Activated T-helper 1 cell treated with anti-CD3 and anti-CD28 coated beads, Interleukin-12 subunit alpha, Interleukin-12 subunit beta, Interleukin-2, Interleukin-4 antibody, amounts not matched to agents 30 ng/mL and 10 ng/mL and 1 ng/mL, durations not matched to agents 14 hours and 24 hours and 36 hours (primary cell): ENCODE data around the gene IPO13. TPM values are rescaled to one million over a fixed set of nuclear protein-coding genes. Genes with fewer than 3 reads are reported as not detected.

Source experiments
- DNase-seq: peaks from one replicate; pipeline ENCODE4 v3.0.0; 2021; ENCODE audit warnings: low spot score
- H3K27ac Mint-ChIP-seq: one replicate; pipeline ENCODE4 v1.8.0; 2021; ENCODE audit warnings: mild to moderate bottlenecking, mixed read lengths
- H3K27me3 Mint-ChIP-seq: one replicate; pipeline ENCODE4 v1.8.0; 2022; ENCODE audit warnings: mild to moderate bottlenecking, moderate library complexity, mixed read lengths; ENCODE audit not compliant: insufficient read depth
- H3K36me3 Mint-ChIP-seq: one replicate; pipeline ENCODE4 v1.8.0; 2021; ENCODE audit warnings: low read depth, mixed read lengths
- H3K4me1 Mint-ChIP-seq: one replicate; pipeline ENCODE4 v1.8.0; 2021; ENCODE audit warnings: low read depth, mixed read lengths
- H3K4me3 Mint-ChIP-seq: one replicate; pipeline ENCODE4 v1.8.0; 2021; ENCODE audit warnings: mild to moderate bottlenecking, moderate library complexity, mixed read lengths
- H3K9me3 Mint-ChIP-seq: one replicate; pipeline ENCODE4 v1.8.0; 2021; ENCODE audit warnings: mixed read lengths
- intact Hi-C: fragments of 100-400 bp; cut with micrococcal nuclease; formaldehyde crosslinking; loops from one replicate; pipeline ENCODE4 v1.15.1; 2024
- total RNA-seq: library from RNA; stranded (reverse); gene quantifications from 2 replicates; pipeline ENCODE4 v1.2.3, GENCODE V29; 2022

IPO13 gene
- total RNA-seq, 1 donor from 2014 or later = 33.9 TPM

DNA sequence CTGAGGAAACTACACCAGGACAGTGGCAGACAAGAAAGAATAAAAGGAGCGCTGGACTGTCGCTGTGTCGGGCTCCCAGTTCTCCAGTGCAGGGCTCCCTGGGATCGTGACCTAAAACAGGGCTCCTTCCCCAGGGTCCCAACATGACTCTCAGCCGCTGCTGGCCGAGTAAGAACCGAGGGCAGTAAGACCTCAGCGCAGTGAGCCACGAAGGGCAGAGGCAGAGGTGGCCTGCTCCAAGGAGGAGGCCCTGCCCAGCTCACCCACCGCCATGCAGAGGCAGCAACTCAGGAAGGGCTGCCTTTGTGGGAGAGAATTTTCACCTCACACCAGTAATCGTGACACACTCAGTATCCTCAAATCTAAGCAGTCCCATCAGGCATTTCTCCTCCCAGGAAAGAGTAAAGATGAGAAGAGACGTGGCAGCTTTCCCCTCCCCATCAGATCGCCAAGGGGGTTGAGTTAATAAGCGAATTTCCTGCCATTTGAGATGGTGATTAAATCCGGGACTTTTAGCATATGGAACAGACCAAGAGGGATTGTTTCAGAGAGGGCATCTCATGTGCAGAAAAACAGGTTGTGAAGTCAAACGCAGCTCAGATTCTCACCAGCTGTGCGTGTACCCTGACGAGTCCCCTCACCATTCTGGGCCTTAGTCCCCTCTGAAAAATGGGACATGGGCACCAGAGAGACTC is 32.9 kb upstream of the IPO13 start:
- H3K27me3 Mint-ChIP-seq = no peaks in the 10 kb centered on the region
- no peaks in the 10 kb centered on the region for H3K36me3 Mint-ChIP-seq
- H3K4me1 Mint-ChIP-seq = no peaks in the 10 kb centered on the region
- no peaks in the 10 kb centered on the region for H3K9me3 Mint-ChIP-seq
- no peak overlapping the region for H3K4me3 Mint-ChIP-seq
- no peak for DNase-seq
- no peak overlapping the region for H3K27ac Mint-ChIP-seq
- intact Hi-C loops = no loop called here

DNA sequence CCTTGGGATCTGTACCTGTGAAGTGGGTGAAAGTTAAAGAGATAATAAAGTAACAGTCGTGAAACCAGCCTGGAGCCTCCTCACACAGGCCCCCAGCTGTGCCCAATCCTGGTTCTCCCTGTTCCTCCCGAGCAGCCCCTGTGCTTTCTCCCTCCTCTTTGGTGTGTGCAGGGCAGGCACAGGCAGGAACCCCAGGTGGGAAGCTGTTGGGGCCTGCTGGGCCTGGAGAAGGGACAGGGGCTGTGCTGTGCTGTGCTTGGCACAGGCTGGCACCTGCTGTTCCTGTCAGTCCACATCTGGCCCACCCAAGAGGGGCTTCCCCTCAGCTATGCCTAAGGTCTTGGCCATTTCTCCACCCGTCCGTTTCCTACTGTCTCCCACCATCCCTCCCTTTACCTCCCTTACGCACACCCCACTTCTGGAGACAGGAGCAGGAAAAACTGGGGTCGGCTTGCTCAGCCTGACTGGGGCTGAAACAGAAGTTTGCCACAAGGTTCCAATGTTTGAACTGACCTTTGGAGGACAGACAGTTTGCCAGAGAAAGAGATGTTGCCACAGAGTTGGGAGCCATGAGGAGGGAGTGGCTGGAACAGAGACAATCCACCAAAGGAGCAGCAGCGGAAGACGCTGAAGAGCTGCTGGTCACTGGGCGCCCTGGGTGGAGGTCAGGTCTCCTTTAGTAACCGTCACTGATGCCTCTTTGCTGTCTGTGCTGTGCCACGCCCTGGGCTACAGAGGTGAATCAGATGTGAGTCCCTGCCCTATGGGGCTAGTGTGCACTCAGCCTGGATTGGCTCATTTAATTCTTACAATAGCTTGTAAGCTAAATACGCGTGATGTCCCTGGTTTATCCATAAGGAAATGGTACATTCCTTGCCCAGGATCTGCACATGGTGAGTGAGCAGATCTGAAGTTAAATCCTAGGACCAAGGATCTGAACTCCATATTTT is 31.9 kb upstream of the IPO13 start:
- Mint-ChIP-seq H3K4me1 (peaks cover 7% of the 10 kb centered on the region), H3K36me3 (no peaks in the 10 kb centered on the region), H3K27ac (no peak overlapping the region), H3K9me3 (no peaks in the 10 kb centered on the region), H3K27me3 (no peaks in the 10 kb centered on the region), H3K4me3 (no peak overlapping the region)
- DNase-seq = no peak
- intact Hi-C loops = no loop called here

DNA sequence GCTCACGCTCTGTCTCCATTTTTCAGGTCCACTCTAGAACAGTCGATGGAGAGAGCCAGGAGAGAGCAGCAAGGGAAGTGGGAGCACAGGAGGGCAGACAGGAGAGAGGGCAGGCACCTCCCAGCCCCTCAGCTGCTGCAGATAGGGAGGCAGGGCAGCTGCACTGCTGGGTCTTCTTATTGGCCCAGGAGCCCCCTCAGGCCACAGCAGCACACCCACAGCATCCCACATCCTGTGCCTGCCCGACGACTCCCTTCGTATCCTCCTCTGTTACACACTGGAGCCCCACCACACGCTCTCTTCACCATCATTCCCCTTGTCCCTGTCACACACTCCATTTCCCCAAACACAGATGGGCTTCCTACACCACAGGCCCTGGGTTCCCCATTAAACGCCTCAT is 26.8 kb upstream of the IPO13 start:
- intact Hi-C loops = no loop called here
- Mint-ChIP-seq H3K4me1 (peaks cover 12% of the 10 kb centered on the region), H3K27me3 (no peaks in the 10 kb centered on the region), H3K4me3 (no peak overlapping the region), H3K9me3 (no peaks in the 10 kb centered on the region), H3K36me3 (no peaks in the 10 kb centered on the region), H3K27ac (no peak overlapping the region)
- no peak for DNase-seq

DNA sequence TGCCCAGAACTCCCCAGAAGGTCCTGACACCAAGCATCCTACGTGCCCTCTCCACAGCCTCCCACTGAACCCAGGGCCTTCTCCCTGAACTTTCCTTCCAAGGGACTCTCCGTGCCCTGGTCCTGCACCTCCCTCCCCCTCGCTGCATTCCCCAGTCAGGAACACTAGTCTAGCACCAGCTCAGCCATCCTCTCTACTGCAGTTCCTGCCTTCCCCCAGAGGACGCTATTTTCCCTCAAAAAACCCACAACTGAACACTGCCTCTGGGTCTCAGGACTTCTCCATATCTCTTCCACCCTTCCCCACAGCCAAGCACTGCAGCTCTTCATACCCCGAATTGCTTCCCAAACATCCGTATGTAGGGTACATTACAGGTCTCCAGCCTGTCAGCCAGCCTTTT is 25.7 kb upstream of the IPO13 start:
- peaks cover 12% of the 10 kb centered on the region for H3K4me1 Mint-ChIP-seq
- H3K4me3 Mint-ChIP-seq = no peak overlapping the region
- DNase-seq = no peak
- H3K9me3 Mint-ChIP-seq = no peaks in the 10 kb centered on the region
- no peaks in the 10 kb centered on the region for H3K27me3 Mint-ChIP-seq
- intact Hi-C loops = no loop called here
- no peaks in the 10 kb centered on the region for H3K36me3 Mint-ChIP-seq
- no peak overlapping the region for H3K27ac Mint-ChIP-seq

DNA sequence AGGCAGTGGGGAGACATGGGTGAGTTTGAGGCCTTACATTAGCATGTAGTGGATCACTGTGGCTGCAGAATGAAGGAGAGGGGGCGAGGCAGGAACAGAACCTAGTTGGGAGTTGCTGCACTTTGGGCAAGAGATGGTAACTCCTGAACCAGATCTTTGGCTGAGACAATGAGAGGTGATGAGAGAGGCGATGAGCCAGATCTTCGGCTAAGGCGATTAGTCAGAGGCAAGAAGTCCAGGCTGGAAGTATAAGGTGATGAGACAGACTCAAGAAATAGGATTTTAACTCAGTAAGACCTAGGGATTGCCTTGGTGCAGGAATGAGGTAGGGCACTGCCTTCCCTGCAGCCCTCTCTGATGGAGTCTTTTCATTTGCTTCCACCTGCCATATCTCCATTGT is 22.2 kb upstream of the IPO13 start:
- intact Hi-C loops = no loop called here
- H3K4me3 Mint-ChIP-seq = no peak overlapping the region
- no peak for DNase-seq
- H3K4me1 Mint-ChIP-seq = peaks cover 8% of the 10 kb centered on the region
- no peaks in the 10 kb centered on the region for H3K9me3 Mint-ChIP-seq
- H3K27me3 Mint-ChIP-seq = no peaks in the 10 kb centered on the region
- no peak overlapping the region for H3K27ac Mint-ChIP-seq
- no peaks in the 10 kb centered on the region for H3K36me3 Mint-ChIP-seq

DNA sequence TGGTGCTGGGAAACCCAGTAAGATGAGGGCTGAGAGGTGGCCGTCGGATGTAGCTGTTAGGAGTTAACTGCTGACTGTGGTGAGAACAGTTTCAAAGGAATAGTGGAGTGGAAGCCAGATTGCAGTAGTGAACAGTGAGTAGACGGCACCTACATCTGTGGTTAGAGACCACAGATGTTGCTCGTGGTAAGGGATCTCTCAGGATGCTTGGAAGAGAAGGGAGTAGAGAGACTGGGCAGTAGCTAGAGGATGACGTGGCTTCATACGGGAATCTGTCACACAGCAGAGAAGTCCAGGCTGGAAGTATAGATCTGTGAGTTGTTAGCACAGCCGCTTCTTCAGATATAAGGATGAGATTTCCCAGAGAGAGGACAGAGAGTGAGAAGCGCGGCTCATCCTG is 20.9 kb upstream of the IPO13 start:
- Mint-ChIP-seq H3K4me1 (no peaks in the 10 kb centered on the region), H3K27ac (no peak overlapping the region), H3K36me3 (no peaks in the 10 kb centered on the region), H3K27me3 (no peaks in the 10 kb centered on the region), H3K9me3 (no peaks in the 10 kb centered on the region), H3K4me3 (no peak overlapping the region)
- intact Hi-C loops = no loop called here
- DNase-seq = no peak

DNA sequence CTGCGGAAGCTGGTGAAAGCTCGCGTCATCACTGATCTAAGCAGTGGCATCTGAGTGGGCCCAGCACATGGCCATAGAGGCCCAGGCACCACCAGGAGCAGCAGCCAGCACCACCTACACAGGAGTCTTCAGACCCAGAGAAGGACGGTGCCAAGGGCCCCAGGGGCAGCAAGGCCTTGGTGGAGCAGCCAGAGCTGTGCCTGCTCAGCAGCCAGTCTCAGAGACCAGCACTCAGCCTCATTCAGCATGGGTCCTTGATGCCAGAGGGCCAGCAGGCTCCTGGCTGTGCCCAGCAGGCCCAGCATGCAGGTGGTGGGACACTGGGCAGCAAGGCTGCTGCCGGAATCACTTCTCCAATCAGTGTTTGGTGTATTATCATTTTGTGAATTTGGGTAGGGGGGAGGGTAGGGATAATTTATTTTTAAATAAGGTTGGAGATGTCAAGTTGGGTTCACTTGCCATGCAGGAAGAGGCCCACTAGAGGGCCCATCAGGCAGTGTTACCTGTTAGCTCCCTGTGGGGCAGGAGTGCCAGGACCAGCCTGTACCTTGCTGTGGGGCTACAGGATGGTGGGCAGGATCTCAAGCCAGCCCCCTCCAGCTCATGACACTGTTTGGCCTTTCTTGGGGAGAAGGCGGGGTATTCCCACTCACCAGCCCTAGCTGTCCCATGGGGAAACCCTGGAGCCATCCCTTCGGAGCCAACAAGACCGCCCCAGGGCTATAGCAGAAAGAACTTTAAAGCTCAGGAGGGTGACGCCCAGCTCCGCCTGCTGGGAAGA is 16.4 kb upstream of the IPO13 start:
- intact Hi-C loops = loop anchor here (5.0 kb wide), 1 partner anchor 117 kb away; no protein-coding TSS in a partner anchor
- Mint-ChIP-seq H3K27ac (no peak overlapping the region), H3K4me3 (no peak overlapping the region), H3K4me1 (peaks cover 8% of the 10 kb centered on the region), H3K27me3 (peaks cover 12% of the 10 kb centered on the region), H3K36me3 (peaks cover 3% of the 10 kb centered on the region), H3K9me3 (no peaks in the 10 kb centered on the region)
- DNase-seq = no peak

DNA sequence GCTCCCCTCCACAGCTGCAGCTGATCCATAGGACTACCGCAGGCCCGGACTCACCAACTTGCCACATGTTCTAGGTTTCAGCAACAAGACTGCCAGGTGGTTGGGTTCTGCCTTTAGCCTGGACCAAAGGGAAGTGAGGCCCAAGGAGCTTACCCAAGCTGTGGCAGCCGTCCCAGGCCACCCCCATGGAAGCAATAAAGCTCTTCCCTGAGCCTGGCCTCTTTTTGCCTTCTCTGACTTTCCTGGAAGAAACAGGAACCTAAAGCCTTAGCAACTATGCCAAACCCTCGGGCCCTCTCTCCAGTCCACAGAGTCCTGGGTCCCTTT is 15.8 kb upstream of the IPO13 start:
- no peak overlapping the region for H3K4me3 Mint-ChIP-seq
- no peak for DNase-seq
- H3K36me3 Mint-ChIP-seq = peaks cover 3% of the 10 kb centered on the region
- H3K27ac Mint-ChIP-seq = no peak overlapping the region
- H3K27me3 Mint-ChIP-seq = peaks cover 14% of the 10 kb centered on the region
- no peaks in the 10 kb centered on the region for H3K9me3 Mint-ChIP-seq
- intact Hi-C loops = loop anchor here (5.0 kb wide), 1 partner anchor 116 kb away; no protein-coding TSS in a partner anchor
- H3K4me1 Mint-ChIP-seq = peaks cover 8% of the 10 kb centered on the region

DNA sequence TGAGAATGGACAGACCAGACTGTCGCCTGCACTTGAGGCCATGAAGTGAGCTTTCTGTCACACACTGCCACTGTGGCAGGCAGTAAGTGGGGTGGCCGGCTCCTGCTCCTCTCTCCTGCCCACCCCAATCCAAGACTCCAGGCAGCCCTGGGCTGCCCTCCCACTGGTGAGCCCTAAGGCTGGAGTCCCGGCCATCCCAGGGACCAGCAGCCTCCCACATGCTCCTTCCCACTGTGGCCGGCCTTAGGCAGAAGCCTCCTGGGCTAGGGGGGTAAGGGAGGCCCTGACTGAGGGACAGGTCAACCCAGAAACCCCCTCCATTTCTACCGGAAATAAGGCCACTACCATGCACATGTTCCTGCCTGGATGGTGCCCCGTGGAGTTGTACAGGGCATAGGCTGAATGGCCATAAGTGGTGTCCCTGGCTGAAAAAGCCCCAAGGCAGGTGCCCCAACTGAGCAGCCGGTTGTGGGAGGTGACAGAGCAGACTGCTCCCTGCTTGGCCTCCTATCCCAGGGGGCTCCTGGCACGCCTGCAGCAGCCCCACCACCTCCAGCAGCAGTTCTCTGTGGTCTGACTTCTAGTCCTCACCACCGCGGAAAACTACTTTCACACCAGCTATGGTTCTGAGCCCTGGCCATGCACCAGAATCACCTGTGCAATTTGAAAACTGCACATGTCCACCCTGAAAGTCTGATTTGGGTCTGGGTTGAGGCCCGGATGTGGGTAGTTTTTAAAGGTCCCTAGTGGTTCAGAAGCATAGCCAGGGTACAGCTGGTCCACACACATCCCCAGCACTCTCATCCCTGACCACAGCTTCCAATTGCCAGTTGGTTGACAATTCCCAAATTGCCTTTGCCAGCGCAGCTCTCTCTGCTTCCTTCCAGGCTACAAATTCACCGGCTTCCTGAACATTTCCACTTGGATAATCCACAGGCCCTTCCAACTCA is 14.8 kb upstream of the IPO13 start:
- peaks cover 8% of the 10 kb centered on the region for H3K4me1 Mint-ChIP-seq
- DNase-seq = no peak
- no peaks in the 10 kb centered on the region for H3K9me3 Mint-ChIP-seq
- intact Hi-C loops = loop anchor here (5.0 kb wide), 1 partner anchor 115 kb away; no protein-coding TSS in a partner anchor
- H3K27me3 Mint-ChIP-seq = peaks cover 14% of the 10 kb centered on the region
- no peak overlapping the region for H3K27ac Mint-ChIP-seq
- H3K4me3 Mint-ChIP-seq = no peak overlapping the region
- H3K36me3 Mint-ChIP-seq = peaks cover 3% of the 10 kb centered on the region

DNA sequence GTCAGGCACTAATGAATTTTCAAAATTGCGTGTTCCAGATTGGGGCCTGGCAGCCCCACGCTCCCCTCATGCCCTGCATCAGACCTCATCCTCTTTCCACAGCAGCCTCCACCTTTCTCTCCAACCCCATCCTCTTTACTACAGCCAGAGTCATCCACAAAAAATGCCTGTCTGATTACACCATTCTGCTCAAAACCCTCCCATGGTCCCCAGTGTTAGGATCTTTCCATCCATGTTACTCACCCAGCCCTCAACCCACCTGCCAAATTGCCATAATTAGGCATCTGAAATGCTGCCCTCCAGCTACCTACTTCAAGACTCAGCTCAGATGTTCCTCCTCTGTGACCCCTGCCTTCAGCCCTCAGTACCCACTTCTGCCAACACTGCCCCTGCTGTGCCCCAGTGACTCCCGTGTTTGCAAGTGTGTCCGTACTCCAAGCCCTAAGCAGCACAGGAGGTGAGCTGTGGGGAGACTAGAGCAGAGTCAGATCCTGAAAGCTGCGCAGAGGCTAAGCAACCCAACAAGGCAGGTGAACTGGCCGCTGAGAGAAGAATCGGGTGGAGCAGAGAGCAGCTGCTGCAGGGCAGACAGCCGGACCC is 13.9 kb upstream of the IPO13 start:
- no peak overlapping the region for H3K27ac Mint-ChIP-seq
- no peak for DNase-seq
- H3K36me3 Mint-ChIP-seq = peaks cover 5% of the 10 kb centered on the region
- intact Hi-C loops = loop anchor here (5.0 kb wide), 1 partner anchor 114 kb away; no protein-coding TSS in a partner anchor
- H3K4me3 Mint-ChIP-seq = no peak overlapping the region
- H3K4me1 Mint-ChIP-seq = peaks cover 8% of the 10 kb centered on the region
- peaks cover 14% of the 10 kb centered on the region for H3K27me3 Mint-ChIP-seq
- no peaks in the 10 kb centered on the region for H3K9me3 Mint-ChIP-seq

DNA sequence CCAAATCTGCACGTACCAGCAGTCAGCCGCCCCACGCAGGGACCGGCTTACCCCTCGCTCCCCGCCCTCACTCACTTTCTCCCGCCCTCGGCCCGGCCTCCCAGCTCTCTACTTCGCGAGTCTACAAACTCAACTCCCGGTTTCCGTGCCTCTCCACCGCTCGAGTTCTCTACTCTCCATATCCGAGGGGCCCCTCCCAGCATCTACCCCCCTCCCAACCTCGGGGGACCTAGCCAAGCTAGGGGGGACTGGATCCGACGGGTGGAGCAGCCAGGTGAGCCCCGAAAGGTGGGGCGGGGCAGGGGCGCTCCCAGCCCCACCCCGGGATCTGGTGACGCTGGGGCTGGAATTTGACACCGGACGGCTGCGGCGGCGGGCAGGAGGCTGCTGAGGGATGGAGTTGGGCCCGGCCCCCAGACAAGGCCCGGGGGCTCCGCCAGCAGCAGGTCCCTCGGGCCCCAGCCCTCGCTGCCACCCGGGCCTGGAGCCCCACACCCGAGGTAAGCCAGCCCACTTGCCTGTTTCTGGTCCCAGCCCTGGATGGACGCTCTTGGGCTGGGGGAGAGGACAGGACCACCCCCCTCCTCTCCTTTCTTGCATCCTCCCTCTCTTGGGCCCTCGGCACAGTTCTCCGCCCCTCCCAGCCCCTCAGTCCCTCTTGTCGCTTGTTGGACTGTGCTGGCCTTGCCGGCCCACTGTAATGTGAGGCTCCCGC is 13.2 kb upstream of the IPO13 start, which contains the start of gene ARTN:
Gene ARTN (plus strand): TSS at position 416 of the 715 bp plus-strand sequence. CDS start 1,856 bp downstream, outside the sequence.
- H3K9me3 Mint-ChIP-seq = no peaks in the 10 kb centered on the region
- H3K36me3 Mint-ChIP-seq = peaks cover 9% of the 10 kb centered on the region
- H3K27me3 Mint-ChIP-seq = peaks cover 14% of the 10 kb centered on the region
- peaks cover 8% of the 10 kb centered on the region for H3K4me1 Mint-ChIP-seq
- H3K4me3 Mint-ChIP-seq = no peak within 1 kb of the TSS
- H3K27ac Mint-ChIP-seq = no peak within 1 kb of the TSS
- intact Hi-C loops = loop anchor here (1.0 to 5.0 kb wide), 5 partner anchors 13 to 707 kb away; partner anchors contain the start of gene IPO13
- DNase-seq = no peak
